ENCODE results near the gene MCF2L2. TPM values are rescaled to one million over a fixed set of nuclear protein-coding genes. Genes with fewer than 3 reads are reported as not detected.
"Not testable (repeated sequence)": the region's sequence is repeated elsewhere in the genome, so short reads cannot be mapped to it uniquely, and the experiment has no call there.

The MCF2L2 gene
- total RNA-seq, 1 experiment from 2014 or later = 5.3 TPM

GRCh38 chr3:183437061-183437460 is 8.6 kb upstream of the MCF2L2 start:
- no peak overlapping the region for H3K4me3 ChIP-seq (ENCODE audit: insufficient read depth, low read depth, low read length)
- peaks cover 3% of the 10 kb centered on the region; the same call in 1 of the 2 replicates for H3K27me3 ChIP-seq (ENCODE audit: control insufficient read depth, insufficient read depth, low read length)
- H3K36me3 ChIP-seq (replicated peaks; ENCODE audit: control insufficient read depth, insufficient read depth, low read length) = no peaks in the 10 kb centered on the region
- DNase-seq = no peak

GRCh38 chr3:183435661-183436060 is 7.2 kb upstream of the MCF2L2 start:
- no peaks in the 10 kb centered on the region for H3K36me3 ChIP-seq (replicated peaks; ENCODE audit: control insufficient read depth, insufficient read depth, low read length)
- peaks cover 3% of the 10 kb centered on the region; the same call in 1 of the 2 replicates for H3K27me3 ChIP-seq (ENCODE audit: control insufficient read depth, insufficient read depth, low read length)
- DNase-seq = no peak
- no peak overlapping the region for H3K4me3 ChIP-seq (ENCODE audit: insufficient read depth, low read depth, low read length)

GRCh38 chr3:183434992-183435391 is 6.6 kb upstream of the MCF2L2 start:
- H3K36me3 ChIP-seq (replicated peaks; ENCODE audit: control insufficient read depth, insufficient read depth, low read length) = no peaks in the 10 kb centered on the region
- no peak overlapping the region for H3K4me3 ChIP-seq (ENCODE audit: insufficient read depth, low read depth, low read length)
- peaks cover 5% of the 10 kb centered on the region; the same call in 1 of the 2 replicates for H3K27me3 ChIP-seq (ENCODE audit: control insufficient read depth, insufficient read depth, low read length)
- DNase-seq = peak; percentile 62

GRCh38 chr3:183434503-183434902 is 6.1 kb upstream of the MCF2L2 start:
- no peak overlapping the region for H3K4me3 ChIP-seq (ENCODE audit: insufficient read depth, low read depth, low read length)

GRCh38 chr3:183430325-183430957 is 2.0 kb upstream of the MCF2L2 start:
- peaks cover 25% of the 10 kb centered on the region for H3K27me3 ChIP-seq (ENCODE audit: control insufficient read depth, insufficient read depth, low read length)

More at GRCh38 chr3:183434503-183434902, 6.1 kb upstream of the MCF2L2 start:
- Histone ChIP-seq H3K27me3 (ENCODE audit: control insufficient read depth, insufficient read depth, low read length) (peaks cover 5% of the 10 kb centered on the region; the same call in 1 of the 2 replicates), H3K36me3 (replicated peaks; ENCODE audit: control insufficient read depth, insufficient read depth, low read length) (no peaks in the 10 kb centered on the region)
- no peak for DNase-seq

GRCh38 chr3:183427876-183428446 is 458 bp downstream of the MCF2L2 start:
- Histone ChIP-seq H3K4me3 (ENCODE audit: insufficient read depth, low read depth, low read length) (peak overlapping the region; percentile 89), H3K36me3 (replicated peaks; ENCODE audit: control insufficient read depth, insufficient read depth, low read length) (no peaks in the 10 kb centered on the region), H3K27me3 (ENCODE audit: control insufficient read depth, insufficient read depth, low read length) (peaks cover 22% of the 10 kb centered on the region)
- DNase-seq = peak; percentile 87

More at GRCh38 chr3:183430325-183430957, 2.0 kb upstream of the MCF2L2 start:
- no peak for DNase-seq
- H3K36me3 ChIP-seq (replicated peaks; ENCODE audit: control insufficient read depth, insufficient read depth, low read length) = no peaks in the 10 kb centered on the region
- no peak overlapping the region for H3K4me3 ChIP-seq (ENCODE audit: insufficient read depth, low read depth, low read length)

GRCh38 chr3:183427196-183427875 is 1.1 kb downstream of the MCF2L2 start:
- peak; percentile 59 for DNase-seq
- H3K4me3 ChIP-seq (ENCODE audit: insufficient read depth, low read depth, low read length) = peak overlapping the region; percentile 89
- H3K36me3 ChIP-seq (replicated peaks; ENCODE audit: control insufficient read depth, insufficient read depth, low read length) = no peaks in the 10 kb centered on the region
- H3K27me3 ChIP-seq (ENCODE audit: control insufficient read depth, insufficient read depth, low read length) = peaks cover 22% of the 10 kb centered on the region

- H3K36me3 ChIP-seq (replicated peaks; ENCODE audit: control insufficient read depth, insufficient read depth, low read length); H3K4me3 ChIP-seq (ENCODE audit: insufficient read depth, low read depth, low read length); H3K27me3 ChIP-seq (ENCODE audit: control insufficient read depth, insufficient read depth, low read length); DNase-seq: not testable (repeated sequence)
Measured at GRCh38 chr3:183418807-183419206, 9.6 kb downstream of the MCF2L2 start.

- H3K27me3 ChIP-seq (ENCODE audit: control insufficient read depth, insufficient read depth, low read length) = no peaks in the 10 kb centered on the region
- no peaks in the 10 kb centered on the region for H3K36me3 ChIP-seq (replicated peaks; ENCODE audit: control insufficient read depth, insufficient read depth, low read length)
- no peak overlapping the region for H3K4me3 ChIP-seq (ENCODE audit: insufficient read depth, low read depth, low read length)
Measured at GRCh38 chr3:183411216-183411922, 17.1 kb downstream of the MCF2L2 start.

GRCh38 chr3:183410759-183411158 is 17.7 kb downstream of the MCF2L2 start:
- no peaks in the 10 kb centered on the region for H3K36me3 ChIP-seq (replicated peaks; ENCODE audit: control insufficient read depth, insufficient read depth, low read length)
- H3K4me3 ChIP-seq (ENCODE audit: insufficient read depth, low read depth, low read length) = no peak overlapping the region
- DNase-seq = no peak
- H3K27me3 ChIP-seq (ENCODE audit: control insufficient read depth, insufficient read depth, low read length) = no peaks in the 10 kb centered on the region

More at GRCh38 chr3:183411216-183411922, 17.1 kb downstream of the MCF2L2 start:
- DNase-seq = no peak

- H3K4me3 ChIP-seq (ENCODE audit: insufficient read depth, low read depth, low read length) = no peak overlapping the region
- no peaks in the 10 kb centered on the region for H3K36me3 ChIP-seq (replicated peaks; ENCODE audit: control insufficient read depth, insufficient read depth, low read length)
- no peaks in the 10 kb centered on the region for H3K27me3 ChIP-seq (ENCODE audit: control insufficient read depth, insufficient read depth, low read length)
- no peak for DNase-seq
Measured at GRCh38 chr3:183410280-183410679, 18.1 kb downstream of the MCF2L2 start.

GRCh38 chr3:183409219-183409618 is 19.2 kb downstream of the MCF2L2 start:
- H3K4me3 ChIP-seq (ENCODE audit: insufficient read depth, low read depth, low read length) = no peak overlapping the region
- no peaks in the 10 kb centered on the region for H3K36me3 ChIP-seq (replicated peaks; ENCODE audit: control insufficient read depth, insufficient read depth, low read length)
- no peak for DNase-seq
- no peaks in the 10 kb centered on the region for H3K27me3 ChIP-seq (ENCODE audit: control insufficient read depth, insufficient read depth, low read length)

- Histone ChIP-seq H3K27me3 (ENCODE audit: control insufficient read depth, insufficient read depth, low read length) (no peaks in the 10 kb centered on the region), H3K4me3 (ENCODE audit: insufficient read depth, low read depth, low read length) (no peak overlapping the region), H3K36me3 (replicated peaks; ENCODE audit: control insufficient read depth, insufficient read depth, low read length) (no peaks in the 10 kb centered on the region)
- no peak for DNase-seq
Measured at GRCh38 chr3:183401678-183402077, 26.7 kb downstream of the MCF2L2 start.

GRCh38 chr3:183400352-183400751 is 28.1 kb downstream of the MCF2L2 start:
- no peaks in the 10 kb centered on the region for H3K27me3 ChIP-seq (ENCODE audit: control insufficient read depth, insufficient read depth, low read length)
- no peaks in the 10 kb centered on the region for H3K36me3 ChIP-seq (replicated peaks; ENCODE audit: control insufficient read depth, insufficient read depth, low read length)
- no peak overlapping the region for H3K4me3 ChIP-seq (ENCODE audit: insufficient read depth, low read depth, low read length)
- peak; percentile 23 for DNase-seq
